ENCODE results near the gene VIPR2.
"Not testable (repeated sequence)": the region's sequence is repeated elsewhere in the genome, so short reads cannot be mapped to it uniquely, and the experiment has no call there.

DNA sequence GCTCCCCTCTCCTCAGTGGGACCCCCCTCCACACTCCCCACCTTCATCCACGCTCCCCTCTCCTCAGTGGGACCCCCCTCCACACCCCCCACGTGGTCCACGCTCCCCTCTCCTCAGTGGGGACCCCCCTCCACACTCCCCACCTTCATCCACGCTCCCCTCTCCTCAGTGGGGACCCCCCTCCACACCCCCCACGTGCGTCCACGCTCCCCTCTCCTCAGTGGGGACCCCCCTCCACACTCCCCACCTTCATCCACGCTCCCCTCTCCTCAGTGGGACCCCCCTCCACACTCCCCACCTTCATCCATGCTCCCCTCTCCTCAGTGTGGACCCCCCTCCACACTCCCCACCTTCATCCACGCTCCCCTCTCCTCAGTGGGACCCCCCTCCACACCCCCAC, 146.4 kb downstream of the VIPR2 start:
- TF ChIP-seq CTCF (IDR thresholded peaks at IDR 0.05); POLR2AphosphoS5 (IDR thresholded peaks at IDR 0.05); POLR2A (IDR thresholded peaks at IDR 0.05; ENCODE audit: low read depth); EP300 (IDR thresholded peaks at IDR 0.05): not testable (repeated sequence)
